GM21526 (cell line): Measurements from ENCODE around the gene SLFN12L.
"Not testable (repeated sequence)": the region's sequence is repeated elsewhere in the genome, so short reads cannot be mapped to it uniquely, and the experiment has no call there.

Experiments
- ATAC-seq: cut with Tn5 transposase; IDR thresholded peaks from one replicate; pipeline ENCODE4 v1.9.1; 2021; ENCODE audit warnings: moderate library complexity; ENCODE audit not compliant: unreplicated experiment, low FRiP score

The SLFN12L gene

GRCh38 chr17:35537601-35538141 is at the start of gene SLFN12L:
TSS of gene SLFN12L (minus strand) at chr17:35537678. CDS start at chr17:35522364, 15,314 bp downstream.
- no peak for ATAC-seq

GRCh38 chr17:35586569-35587073 is 49.1 kb upstream of the SLFN12L start:
- ATAC-seq, result peak; percentile 5

- ATAC-seq, result no peak
These were observed 46.6 kb upstream of the SLFN12L start for GRCh38 chr17:35584061-35584460.

GRCh38 chr17:35578929-35579432 is 41.5 kb upstream of the SLFN12L start:
- ATAC-seq, result no peak

GRCh38 chr17:35578197-35578928 is 40.9 kb upstream of the SLFN12L start, which contains the start of gene PEX12:
TSS of gene PEX12 (minus strand) at chr17:35578571. CDS start at chr17:35578021, 550 bp downstream.
- peak; percentile 74 for ATAC-seq

- no peak for ATAC-seq
These were observed 40.3 kb upstream of the SLFN12L start for GRCh38 chr17:35577830-35578196.

GRCh38 chr17:35575759-35576158 is 38.3 kb upstream of the SLFN12L start:
- ATAC-seq, result no peak

- no peak for ATAC-seq
These were observed 31.9 kb upstream of the SLFN12L start for GRCh38 chr17:35569405-35569804.

- no peak for ATAC-seq
These were observed 31.1 kb upstream of the SLFN12L start for GRCh38 chr17:35568561-35568960.

GRCh38 chr17:35566968-35567367 is 29.5 kb upstream of the SLFN12L start:
- no peak for ATAC-seq

- not testable (repeated sequence) for ATAC-seq
These were observed 25.7 kb upstream of the SLFN12L start for GRCh38 chr17:35563181-35563580.

GRCh38 chr17:35560703-35561102 is 23.2 kb upstream of the SLFN12L start, which contains the start of gene SLFN14:
TSS of gene SLFN14 (minus strand) at chr17:35560819. CDS start at chr17:35558062, 2,757 bp downstream.
- no peak for ATAC-seq

- ATAC-seq, result no peak
These were observed 22.2 kb upstream of the SLFN12L start for GRCh38 chr17:35559495-35560210.

- no peak for ATAC-seq
These were observed 19.9 kb upstream of the SLFN12L start for GRCh38 chr17:35557353-35557752.

- no peak for ATAC-seq
These were observed 18.2 kb upstream of the SLFN12L start for GRCh38 chr17:35555691-35556090.

GRCh38 chr17:35554668-35555067 is 17.2 kb upstream of the SLFN12L start:
- no peak for ATAC-seq

- ATAC-seq, result no peak
These were observed 15.8 kb upstream of the SLFN12L start for GRCh38 chr17:35553310-35553709.

GRCh38 chr17:35548978-35549377 is 11.5 kb upstream of the SLFN12L start:
- no peak for ATAC-seq

- ATAC-seq, result no peak
These were observed 10.8 kb upstream of the SLFN12L start for GRCh38 chr17:35548208-35548810.

- no peak for ATAC-seq
These were observed 9.0 kb upstream of the SLFN12L start for GRCh38 chr17:35546487-35546886.

GRCh38 chr17:35545150-35545549 is 7.7 kb upstream of the SLFN12L start:
- ATAC-seq, result no peak
